ENCODE data around the gene PHACTR4.

GRCh38 chr1:28508435-28508754 lies 138.9 kb downstream of the PHACTR4 start:
- TF ChIP-seq CHD1 (IDR thresholded peaks at IDR 0.05; ENCODE audit: low read depth, low read length) = no peak
- no peak for TF ChIP-seq POLR2AphosphoS2 (IDR thresholded peaks at IDR 0.05; ENCODE audit: low read depth, low read length)
- no peak for TF ChIP-seq SP1 (IDR thresholded peaks at IDR 0.05; ENCODE audit: low read depth, low read length)
- TF ChIP-seq, protein P1, sequence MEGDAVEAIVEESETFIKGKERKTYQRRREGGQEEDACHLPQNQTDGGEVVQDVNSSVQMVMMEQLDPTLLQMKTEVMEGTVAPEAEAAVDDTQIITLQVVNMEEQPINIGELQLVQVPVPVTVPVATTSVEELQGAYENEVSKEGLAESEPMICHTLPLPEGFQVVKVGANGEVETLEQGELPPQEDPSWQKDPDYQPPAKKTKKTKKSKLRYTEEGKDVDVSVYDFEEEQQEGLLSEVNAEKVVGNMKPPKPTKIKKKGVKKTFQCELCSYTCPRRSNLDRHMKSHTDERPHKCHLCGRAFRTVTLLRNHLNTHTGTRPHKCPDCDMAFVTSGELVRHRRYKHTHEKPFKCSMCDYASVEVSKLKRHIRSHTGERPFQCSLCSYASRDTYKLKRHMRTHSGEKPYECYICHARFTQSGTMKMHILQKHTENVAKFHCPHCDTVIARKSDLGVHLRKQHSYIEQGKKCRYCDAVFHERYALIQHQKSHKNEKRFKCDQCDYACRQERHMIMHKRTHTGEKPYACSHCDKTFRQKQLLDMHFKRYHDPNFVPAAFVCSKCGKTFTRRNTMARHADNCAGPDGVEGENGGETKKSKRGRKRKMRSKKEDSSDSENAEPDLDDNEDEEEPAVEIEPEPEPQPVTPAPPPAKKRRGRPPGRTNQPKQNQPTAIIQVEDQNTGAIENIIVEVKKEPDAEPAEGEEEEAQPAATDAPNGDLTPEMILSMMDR (IDR thresholded peaks at IDR 0.05 in 2 of 3, conservative IDR thresholded peaks at IDR 0.05 in 1 of 3; ENCODE audit: control insufficient read depth in 2 of 3, extremely low read depth in 1 of 3, insufficient read depth in 1 of 3, low read depth in 3 of 3, low read length in 3 of 3) = no peak
- no peak for TF ChIP-seq RFX5 (IDR thresholded peaks at IDR 0.05; ENCODE audit: low read depth, low read length)
